HAP-1 (cell line): ENCODE results near the gene DCANP1.

ENCODE experiments used
- DNase-seq, 2 experiments: peaks; one replicate each; pipeline ENCODE4 v3.0.0-alpha.2; 2016 to 2020; ENCODE audit warnings: low spot score in 2 of 2
- H3K27me3 ChIP-seq: fragments of 250-450 bp; sonication (Bioruptor Pico); 2 replicates; pipeline ENCODE4 v1.5.1; 2020; ENCODE audit warnings: low read depth, mild to moderate bottlenecking, moderate library complexity
- H3K36me3 ChIP-seq: fragments of 250-450 bp; sonication (Bioruptor Pico); replicated peaks from 2 replicates; pipeline ENCODE4 v1.5.1; 2020; ENCODE audit warnings: mild to moderate bottlenecking
- H3K4me1 ChIP-seq: fragments of 250-450 bp; sonication (Bioruptor Pico); 2 replicates; pipeline ENCODE4 v1.5.1; 2020; ENCODE audit warnings: mild to moderate bottlenecking
- H3K4me3 ChIP-seq: fragments of 250-450 bp; sonication (Bioruptor Pico); 2 replicates; pipeline ENCODE4 v1.5.1; 2020; ENCODE audit warnings: mild to moderate bottlenecking, moderate library complexity
- H3K9me3 ChIP-seq: fragments of 250-450 bp; sonication (Bioruptor Pico); 2 replicates; pipeline ENCODE4 v1.5.1; 2020; ENCODE audit warnings: mild to moderate bottlenecking, moderate library complexity
- in situ Hi-C: fragments of 300-500 bp; cut with MboI; formaldehyde crosslinking; loops from 3 replicates; pipeline ENCODE4 v1.14.3; 2020; ENCODE audit warnings: low sequenced_read_pairs, inconsistent platforms, mixed read lengths

Gene DCANP1

DNA sequence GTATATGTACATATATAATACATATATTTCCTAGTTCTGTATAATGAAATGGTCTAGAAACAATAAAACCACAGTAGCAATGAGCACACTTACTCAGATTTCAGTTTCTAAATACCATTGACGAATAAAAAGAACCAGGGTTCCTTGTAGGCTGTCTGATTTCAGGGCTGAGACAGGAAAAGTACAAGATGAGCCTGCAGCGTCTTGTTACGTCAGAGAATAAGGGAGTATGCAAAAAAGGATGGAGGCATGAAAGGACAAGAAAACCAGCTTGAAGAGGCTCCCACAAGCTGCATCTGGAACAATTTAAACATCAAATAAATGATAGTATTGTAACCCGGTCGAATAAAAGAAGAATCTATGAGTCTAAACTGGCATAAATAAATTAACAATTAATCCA lies 22.8 kb upstream of the DCANP1 start:
- no peak for DNase-seq
- peaks cover 3% of the 10 kb centered on the region for H3K4me1 ChIP-seq

DNA sequence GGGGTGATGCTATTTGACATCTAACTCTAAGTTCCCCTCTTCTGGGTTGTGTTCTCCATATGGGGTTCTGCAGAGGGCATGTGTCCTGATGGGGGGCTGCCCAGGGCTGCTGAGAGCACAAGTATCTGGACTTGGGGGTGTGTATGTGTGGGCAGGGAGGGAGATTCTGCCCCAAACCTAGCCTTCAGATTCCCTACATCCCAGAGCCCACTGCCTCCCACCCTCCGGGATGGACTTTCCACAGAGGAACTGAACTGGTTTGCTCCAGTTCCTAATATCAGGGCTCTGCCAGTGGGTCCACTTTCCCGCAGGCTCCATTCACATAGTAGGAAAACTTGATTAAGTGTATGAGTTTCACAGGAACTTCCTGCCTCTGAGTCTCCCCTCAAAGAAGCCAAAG lies 21.4 kb upstream of the DCANP1 start:
- Histone ChIP-seq H3K36me3 (no peaks in the 10 kb centered on the region), H3K4me3 (no peak overlapping the region), H3K9me3 (no peaks in the 10 kb centered on the region), H3K27me3 (peaks cover 4% of the 10 kb centered on the region; the same call in 1 of the 2 replicates), H3K4me1 (peaks cover 3% of the 10 kb centered on the region)
- DNase-seq: no peak
- in situ Hi-C loops: loop anchor here (5.0 to 10.0 kb wide), 3 partner anchors 84 to 364 kb away; partner anchors contain the start of gene SLC25A48

More for the DNA sequence above, 22.8 kb upstream of the DCANP1 start:
- Histone ChIP-seq H3K9me3 (no peaks in the 10 kb centered on the region), H3K36me3 (no peaks in the 10 kb centered on the region), H3K4me3 (no peak overlapping the region), H3K27me3 (peaks cover 4% of the 10 kb centered on the region; the same call in 1 of the 2 replicates)
- in situ Hi-C loops: loop anchor here (5.0 to 10.0 kb wide), 3 partner anchors 82 to 362 kb away; partner anchors contain the start of gene SLC25A48

DNA sequence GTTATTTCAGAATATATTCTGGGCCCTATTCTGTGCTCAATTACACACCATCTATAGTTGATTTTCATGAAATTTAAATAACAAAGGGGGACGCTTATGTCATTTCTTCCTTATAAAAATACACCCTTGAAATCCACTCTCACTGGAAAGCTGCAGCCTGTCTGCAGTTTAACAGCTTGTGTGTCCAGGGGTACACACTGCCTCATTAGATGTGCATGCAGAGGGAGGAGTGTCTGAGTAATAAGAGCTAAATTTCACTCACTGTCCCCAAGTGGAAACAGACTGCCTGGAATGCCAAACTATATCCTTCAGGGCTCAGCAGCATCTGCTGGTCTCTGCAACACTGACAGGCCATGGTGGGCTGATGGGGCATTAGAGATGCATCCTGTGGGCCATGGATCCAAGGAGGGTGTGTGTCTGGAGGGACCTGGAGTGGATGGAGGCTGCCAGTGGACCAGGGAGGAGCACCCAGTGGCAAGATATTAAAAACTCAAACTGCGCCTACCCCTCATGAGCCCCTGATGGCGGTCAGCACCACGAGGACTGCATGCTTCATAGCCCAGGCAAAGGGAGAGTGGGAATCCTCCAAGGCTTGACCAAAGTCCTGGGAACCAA lies 20.8 kb upstream of the DCANP1 start:
- H3K9me3 ChIP-seq: no peaks in the 10 kb centered on the region
- no peaks in the 10 kb centered on the region for H3K36me3 ChIP-seq
- H3K4me3 ChIP-seq: no peak overlapping the region
- peaks cover 3% of the 10 kb centered on the region for H3K4me1 ChIP-seq
- no peak for DNase-seq
- in situ Hi-C loops: loop anchor here (5.0 to 10.0 kb wide), 3 partner anchors 84 to 364 kb away; partner anchors contain the start of gene SLC25A48
- H3K27me3 ChIP-seq: peaks cover 4% of the 10 kb centered on the region; the same call in 1 of the 2 replicates

DNA sequence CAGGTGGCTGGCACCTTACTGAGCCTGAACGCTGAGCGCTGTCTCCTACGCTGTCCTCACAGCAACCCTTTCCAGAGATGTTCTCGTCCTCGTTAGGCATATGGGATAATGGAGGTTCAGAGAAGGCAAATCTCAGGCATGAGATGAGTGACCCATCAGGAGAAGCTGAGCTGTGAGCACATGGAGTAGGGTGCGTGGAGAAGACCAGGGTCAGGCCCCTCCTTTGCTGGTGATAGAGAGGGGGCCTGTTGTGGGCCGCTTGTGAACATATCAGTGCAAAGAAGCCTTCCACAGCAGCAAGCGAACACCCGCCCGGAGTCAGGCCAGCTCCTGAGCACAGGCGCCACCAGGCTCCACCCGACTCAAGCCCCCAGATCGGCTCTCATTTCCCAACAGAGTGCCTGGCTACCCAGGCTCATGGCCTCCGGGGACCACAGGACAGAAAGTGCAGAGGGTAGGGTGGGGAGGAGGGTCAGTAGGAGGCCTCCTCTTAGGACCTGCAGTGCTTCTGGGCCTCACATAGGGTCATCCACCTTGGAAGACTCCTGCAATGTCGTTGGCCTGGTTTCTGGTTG lies 20.0 kb upstream of the DCANP1 start:
- Histone ChIP-seq H3K9me3 (no peaks in the 10 kb centered on the region), H3K36me3 (no peaks in the 10 kb centered on the region), H3K4me3 (no peak overlapping the region), H3K4me1 (peaks cover 3% of the 10 kb centered on the region), H3K27me3 (peaks cover 4% of the 10 kb centered on the region; the same call in 1 of the 2 replicates)
- no peak for DNase-seq
- in situ Hi-C loops: loop anchor here (5.0 to 10.0 kb wide), 3 partner anchors 85 to 365 kb away; partner anchors contain the start of gene SLC25A48

DNA sequence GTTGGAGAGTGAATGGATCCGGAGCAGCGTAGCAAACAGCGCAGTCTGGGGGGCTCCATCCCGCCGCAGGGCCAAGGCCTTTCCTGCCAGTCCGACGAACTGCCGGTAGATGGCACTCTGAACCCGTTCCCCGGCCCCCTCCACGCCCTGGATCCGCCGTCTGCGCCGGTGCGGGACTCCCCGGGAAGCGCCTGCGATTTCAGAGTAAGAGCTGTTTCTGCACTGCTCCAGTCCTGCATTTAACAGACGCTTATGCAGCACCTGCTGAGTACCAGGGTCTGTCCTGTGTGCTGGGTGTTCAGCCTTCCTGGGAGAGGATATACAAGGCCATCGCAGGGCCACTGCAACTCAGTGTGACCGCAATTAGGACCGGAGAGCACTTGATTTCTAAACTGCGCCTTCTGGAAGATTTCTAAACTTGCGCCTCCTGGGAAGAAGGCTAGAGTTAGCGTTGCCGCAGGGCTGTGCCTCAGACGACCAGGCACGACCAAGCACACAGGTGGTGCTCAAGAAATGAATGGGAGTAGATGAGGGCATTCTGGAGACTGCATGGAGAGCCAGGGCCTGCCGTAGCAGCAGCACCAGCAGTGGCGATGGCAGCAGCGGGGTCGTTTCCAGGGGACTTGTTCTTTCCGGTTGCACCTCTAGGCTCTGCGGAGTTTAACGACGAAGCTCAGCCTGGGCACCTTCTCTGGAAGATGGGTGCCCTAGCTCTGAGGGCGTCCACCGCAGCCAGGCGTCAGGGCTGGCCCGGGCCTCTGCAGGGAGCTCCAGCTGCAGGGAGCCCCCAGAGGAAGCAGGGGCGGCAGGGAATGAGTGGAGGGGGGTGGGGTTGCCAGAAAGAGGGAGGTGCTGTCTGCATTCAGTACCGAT lies 19.3 kb upstream of the DCANP1 start:
- peak; percentile 78 to 89 for DNase-seq
- H3K9me3 ChIP-seq: no peaks in the 10 kb centered on the region
- peaks cover 3% of the 10 kb centered on the region for H3K4me1 ChIP-seq
- H3K36me3 ChIP-seq: no peaks in the 10 kb centered on the region
- peaks cover 4% of the 10 kb centered on the region; the same call in 1 of the 2 replicates for H3K27me3 ChIP-seq
- H3K4me3 ChIP-seq: no peak overlapping the region
- in situ Hi-C loops: loop anchor here (5.0 to 10.0 kb wide), 3 partner anchors 86 to 366 kb away; partner anchors contain the start of gene SLC25A48

DNA sequence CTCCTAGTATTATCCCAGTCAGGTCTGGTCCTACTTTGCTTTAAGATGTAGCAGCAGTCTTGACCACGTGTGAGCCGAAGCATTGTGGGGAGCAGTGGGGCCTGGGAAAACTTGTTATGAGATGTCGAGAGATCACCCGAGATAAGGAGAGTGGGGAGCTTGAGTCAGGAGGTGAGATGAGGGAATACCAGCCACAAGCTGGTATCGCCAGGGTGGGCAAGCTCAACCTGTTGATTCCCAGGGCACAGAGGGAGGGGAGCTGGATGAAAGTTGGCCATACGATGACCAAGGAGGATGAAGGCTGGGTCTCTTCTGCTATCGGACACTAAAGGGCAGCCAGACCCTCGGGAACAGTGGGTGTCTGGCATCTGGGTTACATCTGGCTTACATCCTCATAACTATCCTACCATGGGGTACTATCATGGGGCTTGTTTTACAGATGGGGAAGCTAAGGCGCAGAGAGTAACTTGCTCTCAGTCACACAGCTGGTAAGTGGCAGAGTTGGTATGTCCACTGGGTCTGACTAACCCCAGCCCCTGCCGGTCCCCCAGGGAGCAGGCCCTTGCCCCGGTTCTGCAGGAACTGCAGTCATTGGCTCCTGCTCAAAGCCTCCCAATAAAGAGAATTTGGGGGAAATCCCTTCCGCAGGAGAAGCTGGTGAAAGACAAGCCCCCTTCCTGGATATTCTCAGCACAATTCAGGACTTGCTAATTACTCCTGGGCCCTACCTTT lies 18.4 kb upstream of the DCANP1 start:
- Histone ChIP-seq H3K4me3 (no peak overlapping the region), H3K36me3 (no peaks in the 10 kb centered on the region), H3K9me3 (no peaks in the 10 kb centered on the region), H3K27me3 (peaks cover 7% of the 10 kb centered on the region; the same call in 1 of the 2 replicates), H3K4me1 (peaks cover 3% of the 10 kb centered on the region)
- DNase-seq: no peak
- in situ Hi-C loops: loop anchor here (5.0 to 10.0 kb wide), 3 partner anchors 87 to 367 kb away; partner anchors contain the start of gene SLC25A48

DNA sequence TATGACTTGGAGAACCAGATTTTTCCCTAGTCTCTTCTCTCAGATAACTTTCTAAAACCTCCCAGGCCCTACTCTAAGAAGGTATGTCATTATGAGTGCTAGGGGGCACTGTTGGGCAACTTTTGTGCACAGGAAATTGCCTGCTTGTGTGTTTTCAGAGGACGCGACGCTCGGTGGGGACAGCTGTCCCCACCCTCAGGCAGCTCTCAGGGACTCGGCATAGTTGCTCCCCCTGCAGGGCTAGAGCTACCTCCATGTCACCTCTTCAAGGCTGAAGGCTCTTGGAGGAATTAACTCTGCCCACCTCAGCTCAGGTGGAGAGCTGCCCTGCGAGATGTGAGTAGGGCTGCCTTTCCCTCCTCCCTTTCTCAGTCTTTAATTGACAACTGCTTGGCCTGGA lies 15.2 kb upstream of the DCANP1 start:
- H3K9me3 ChIP-seq: no peaks in the 10 kb centered on the region

DNA sequence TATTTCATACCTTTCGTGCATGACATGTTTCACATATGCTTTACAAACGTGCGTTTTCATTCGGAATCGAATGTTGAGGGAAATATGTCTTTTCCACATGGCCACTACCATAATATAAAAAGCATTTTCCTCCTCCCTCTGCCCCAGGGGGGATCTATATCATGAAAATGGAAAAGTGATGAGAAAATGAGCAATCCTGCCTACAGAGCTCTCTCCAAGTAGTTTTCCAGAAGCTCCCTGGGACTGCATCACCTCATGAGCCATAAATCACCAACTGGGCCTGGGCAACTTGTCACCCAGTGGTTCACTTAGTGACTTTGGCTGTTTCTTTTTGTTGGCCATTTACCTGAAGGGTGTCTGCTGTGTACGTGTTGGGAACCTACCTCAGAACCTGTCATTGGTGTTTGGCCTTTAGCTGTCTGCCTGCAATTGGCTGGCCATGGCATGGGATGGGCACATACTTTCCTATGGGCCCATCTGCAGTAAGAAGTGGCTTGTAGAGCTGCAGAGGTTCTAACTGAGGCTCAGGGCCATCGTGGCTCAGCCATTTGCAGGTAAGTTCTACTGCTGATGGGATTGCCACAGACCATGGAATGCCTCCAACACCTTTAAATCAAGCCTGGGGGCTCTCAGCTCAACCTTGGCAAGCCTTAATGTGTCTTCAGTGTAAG lies 14.5 kb upstream of the DCANP1 start:
- no peak for DNase-seq
- H3K4me1 ChIP-seq: peaks cover 3% of the 10 kb centered on the region
- no peak overlapping the region for H3K4me3 ChIP-seq
- no peaks in the 10 kb centered on the region for H3K36me3 ChIP-seq
- in situ Hi-C loops: loop anchor here (10.0 kb wide), 1 partner anchor 283 kb away; no protein-coding TSS in a partner anchor
- peaks cover 6% of the 10 kb centered on the region; the same call in 1 of the 2 replicates for H3K27me3 ChIP-seq
- no peaks in the 10 kb centered on the region for H3K9me3 ChIP-seq

More for the DNA sequence above, 15.2 kb upstream of the DCANP1 start:
- in situ Hi-C loops: loop anchor here (10.0 kb wide), 1 partner anchor 282 kb away; no protein-coding TSS in a partner anchor
- H3K27me3 ChIP-seq: peaks cover 6% of the 10 kb centered on the region; the same call in 1 of the 2 replicates
- H3K4me1 ChIP-seq: peaks cover 3% of the 10 kb centered on the region
- H3K36me3 ChIP-seq: no peaks in the 10 kb centered on the region
- peak; percentile 77 to 83 for DNase-seq
- no peak overlapping the region for H3K4me3 ChIP-seq

DNA sequence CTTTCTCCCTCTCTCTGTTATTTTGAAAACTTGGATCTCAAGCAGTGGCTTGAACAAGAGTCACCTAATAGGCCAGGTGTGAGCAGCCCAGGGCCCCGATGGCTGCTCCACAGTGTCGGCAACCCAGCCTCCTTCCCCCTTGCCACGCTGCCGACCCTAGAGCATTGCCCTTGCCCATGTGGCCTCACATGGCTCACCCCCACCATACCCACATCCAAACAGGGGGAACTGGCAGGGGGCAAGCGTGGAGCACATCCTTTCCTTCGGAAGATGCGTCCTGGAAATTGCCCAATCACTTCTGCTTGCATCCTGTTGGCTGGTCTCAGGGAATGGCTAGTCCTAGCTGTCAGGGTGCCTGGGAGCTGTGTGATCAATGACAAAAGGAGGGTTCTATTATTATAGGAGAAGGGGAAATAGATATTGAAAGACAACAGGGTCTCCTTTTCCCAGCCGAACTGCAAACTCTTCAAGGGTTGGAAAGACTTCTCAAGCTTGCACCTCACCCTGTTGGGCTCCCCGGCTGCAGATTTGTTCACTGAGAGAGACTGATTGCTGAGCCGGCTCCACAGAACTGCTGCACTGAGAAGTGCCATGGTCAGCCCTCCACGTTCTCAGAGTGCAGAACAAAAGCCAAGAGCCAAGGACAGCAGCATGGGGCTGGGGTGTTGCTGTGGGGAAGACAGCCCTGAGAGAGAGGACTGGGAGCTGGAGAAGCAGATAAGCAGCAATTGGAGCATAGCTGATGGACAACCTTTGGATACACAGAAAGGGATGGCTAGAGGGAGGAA lies 13.3 kb upstream of the DCANP1 start:
- H3K4me3 ChIP-seq: no peak overlapping the region
- no peaks in the 10 kb centered on the region for H3K9me3 ChIP-seq
- H3K36me3 ChIP-seq: no peaks in the 10 kb centered on the region
- in situ Hi-C loops: loop anchor here (10.0 kb wide), 1 partner anchor 284 kb away; no protein-coding TSS in a partner anchor
- DNase-seq: no peak
- H3K27me3 ChIP-seq: peaks cover 6% of the 10 kb centered on the region; the same call in 1 of the 2 replicates
- H3K4me1 ChIP-seq: no peaks in the 10 kb centered on the region

DNA sequence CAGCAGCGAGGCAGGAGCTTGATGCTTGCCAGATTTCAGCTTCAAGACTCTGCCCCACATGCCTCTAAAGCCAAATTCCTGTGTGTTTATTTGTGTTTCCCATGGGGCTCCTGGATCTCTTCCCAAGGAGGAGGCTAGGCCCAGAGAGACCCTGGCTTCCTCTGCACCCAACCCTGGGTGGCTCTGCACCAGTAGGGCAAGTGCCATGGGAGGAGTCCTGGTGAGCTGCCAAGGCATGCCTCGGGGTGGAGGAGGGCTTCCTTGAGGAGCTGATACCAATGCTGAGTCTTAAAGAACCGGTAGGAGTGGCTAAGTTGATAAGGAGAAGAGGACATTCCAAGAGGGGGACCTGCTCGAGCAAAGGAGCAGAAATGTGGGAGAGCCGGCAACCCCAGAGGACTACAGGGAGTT lies 11.8 kb upstream of the DCANP1 start:
- Histone ChIP-seq H3K9me3 (no peaks in the 10 kb centered on the region), H3K36me3 (no peaks in the 10 kb centered on the region), H3K4me3 (no peak overlapping the region), H3K27me3 (peaks cover 6% of the 10 kb centered on the region; the same call in 1 of the 2 replicates), H3K4me1 (no peaks in the 10 kb centered on the region)
- no peak for DNase-seq
- in situ Hi-C loops: no loop called here

DNA sequence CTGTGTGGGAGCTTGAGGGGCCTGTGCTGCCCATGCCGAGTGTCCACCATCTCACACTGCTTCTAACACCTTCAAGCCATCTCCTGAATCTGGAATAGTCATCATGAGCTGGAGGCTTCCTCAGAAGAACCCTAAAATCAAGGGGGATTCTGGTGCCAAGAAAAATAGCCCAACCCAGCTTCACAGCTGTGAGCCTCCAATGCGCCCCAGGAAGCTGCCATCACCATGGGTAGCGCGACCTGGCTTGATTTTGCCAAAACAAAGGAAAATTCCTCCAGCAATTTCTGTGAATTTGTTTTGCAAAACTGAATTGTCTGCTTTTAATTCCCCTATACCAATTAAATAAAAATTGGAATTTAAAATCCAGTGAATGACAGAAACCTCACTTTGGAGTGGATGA lies 11.2 kb upstream of the DCANP1 start:
- Histone ChIP-seq H3K4me1 (no peaks in the 10 kb centered on the region), H3K27me3 (peaks cover 11% of the 10 kb centered on the region), H3K9me3 (no peaks in the 10 kb centered on the region), H3K36me3 (no peaks in the 10 kb centered on the region), H3K4me3 (no peak overlapping the region)
- no peak for DNase-seq
- in situ Hi-C loops: no loop called here
